Astrocyte (in vitro differentiated cells and primary cell): Measurements from ENCODE around the gene RANBP10. TPM values are rescaled to one million over a fixed set of nuclear protein-coding genes. Genes with fewer than 3 reads are reported as not detected.

Experiments used
- DNase-seq: peaks from one replicate; pipeline ENCODE4 v3.0.0-alpha.2; 2010; ENCODE audit warnings: low read depth
- FAIRE-seq: peaks from 2 replicates; lab custom pipeline; 2011; peaks lifted over from hg19 to GRCh38; lab: Jason Lieb, UNC
- H2AFZ ChIP-seq: 2 replicates; pipeline ENCODE4 v1.6.0; 2012; ENCODE audit warnings: low read depth, low read length, inconsistent platforms
- H3K27ac ChIP-seq: 2 replicates; pipeline ENCODE4 v1.5.1; 2011; ENCODE audit warnings: low read depth, low read length, inconsistent platforms
- H3K27me3 ChIP-seq: 2 replicates; pipeline ENCODE4 v1.6.0; 2011; ENCODE audit warnings: low read length, inconsistent platforms; ENCODE audit not compliant: insufficient read depth
- H3K36me3 ChIP-seq: 2 replicates; pipeline ENCODE4 v1.5.1; 2011; ENCODE audit warnings: low read length, inconsistent platforms; ENCODE audit not compliant: insufficient read depth
- H3K4me1 ChIP-seq: 2 replicates; pipeline ENCODE4 v1.5.1; 2011; ENCODE audit warnings: low read length, inconsistent platforms; ENCODE audit not compliant: insufficient read depth
- H3K4me2 ChIP-seq: 2 replicates; pipeline ENCODE4 v1.6.0; 2012; ENCODE audit warnings: low read length, inconsistent platforms
- H3K4me3 ChIP-seq: 2 replicates; pipeline ENCODE4 v1.5.1; 2011; ENCODE audit warnings: low read depth, mild to moderate bottlenecking, low read length, inconsistent platforms; ENCODE audit not compliant: insufficient read depth
- H3K79me2 ChIP-seq: 2 replicates; pipeline ENCODE4 v1.6.0; 2012; ENCODE audit warnings: mild to moderate bottlenecking, low read length, inconsistent platforms; ENCODE audit not compliant: insufficient read depth
- H3K9ac ChIP-seq: 2 replicates; pipeline ENCODE4 v1.6.0; 2012; ENCODE audit warnings: mild to moderate bottlenecking, low read length, inconsistent platforms
- H3K9me3 ChIP-seq: 2 replicates; pipeline ENCODE4 v1.5.1; 2012; ENCODE audit warnings: low read depth, mild to moderate bottlenecking, low read length, inconsistent platforms; ENCODE audit not compliant: insufficient read depth
- H4K20me1 ChIP-seq: 2 replicates; pipeline ENCODE4 v1.6.0; 2012; ENCODE audit warnings: low read length, inconsistent platforms; ENCODE audit not compliant: insufficient read depth
- H3K27ac Mint-ChIP-seq: one replicate; pipeline ENCODE4 v1.8.0; 2021; ENCODE audit warnings: mild to moderate bottlenecking, mixed read lengths; ENCODE audit not compliant: unreplicated experiment
- H3K27me3 Mint-ChIP-seq: one replicate; pipeline ENCODE4 v1.8.0; 2021; ENCODE audit warnings: low read depth, mixed read lengths; ENCODE audit not compliant: unreplicated experiment
- H3K36me3 Mint-ChIP-seq: one replicate; pipeline ENCODE4 v1.8.0; 2021; ENCODE audit warnings: low read depth, mixed read lengths; ENCODE audit not compliant: unreplicated experiment
- H3K4me1 Mint-ChIP-seq: one replicate; pipeline ENCODE4 v1.8.0; 2021; ENCODE audit warnings: low read depth, mixed read lengths; ENCODE audit not compliant: unreplicated experiment
- H3K4me3 Mint-ChIP-seq: one replicate; pipeline ENCODE4 v1.8.0; 2021; ENCODE audit warnings: mild to moderate bottlenecking, moderate library complexity, mixed read lengths; ENCODE audit not compliant: unreplicated experiment
- H3K9me3 Mint-ChIP-seq: one replicate; pipeline ENCODE4 v1.8.0; 2021; ENCODE audit warnings: mild to moderate bottlenecking, mixed read lengths; ENCODE audit not compliant: unreplicated experiment
- CTCF ChIP-seq: IDR thresholded peaks from 2 replicates; pipeline ENCODE4 v1.5.1; 2011; ENCODE audit warnings: low read depth, mild to moderate bottlenecking, inconsistent platforms, low read length, moderate library complexity; ENCODE audit not compliant: insufficient read depth
- EZH2 ChIP-seq: IDR thresholded peaks from 2 replicates; pipeline ENCODE4 v1.6.1; 2012; ENCODE audit warnings: mild to moderate bottlenecking, low read length, inconsistent platforms; ENCODE audit not compliant: insufficient read depth
- total RNA-seq: library from RNA; stranded (reverse); gene quantifications from 2 replicates; pipeline ENCODE4 v1.2.1, GENCODE V29; 2021

RANBP10 gene
- total RNA-seq, 1 donor from 2014 or later, result 14.2 TPM

GRCh38 chr16:67811899-67812298 lies 5.5 kb upstream of the RANBP10 start:
- Histone ChIP-seq H2AFZ (no peak overlapping the region), H3K36me3 (no peaks in the 10 kb centered on the region), H3K9me3 (no peaks in the 10 kb centered on the region), H3K27ac (no peak overlapping the region), H3K4me3 (no peak overlapping the region), H4K20me1 (no peaks in the 10 kb centered on the region), H3K4me2 (no peak overlapping the region), H3K4me1 (peaks cover 4% of the 10 kb centered on the region), H3K9ac (no peak overlapping the region), H3K79me2 (no peaks in the 10 kb centered on the region), H3K27me3 (no peaks in the 10 kb centered on the region)
- TF ChIP-seq EZH2 (no peak), CTCF (no peak)
- no peak overlapping the region for H3K27ac Mint-ChIP-seq
- no peaks in the 10 kb centered on the region for H3K36me3 Mint-ChIP-seq
- H3K4me1 Mint-ChIP-seq, result peaks cover 2% of the 10 kb centered on the region
- no peak for DNase-seq
- H3K4me3 Mint-ChIP-seq, result no peak overlapping the region
- no peaks in the 10 kb centered on the region for H3K9me3 Mint-ChIP-seq
- no peak for FAIRE-seq
- no peaks in the 10 kb centered on the region for H3K27me3 Mint-ChIP-seq

GRCh38 chr16:67807148-67807682 lies 855 bp upstream of the RANBP10 start:
- peaks cover 12% of the 10 kb centered on the region for H3K4me1 Mint-ChIP-seq
- peaks cover 14% of the 10 kb centered on the region for H3K36me3 Mint-ChIP-seq
- H3K27me3 Mint-ChIP-seq, result no peaks in the 10 kb centered on the region
- peak overlapping the region; percentile 97 for H3K4me3 ChIP-seq
- FAIRE-seq (no peak), DNase-seq (no peak)
- no peaks in the 10 kb centered on the region for H3K9me3 Mint-ChIP-seq
- peak overlapping the region; percentile 44 for H3K27ac Mint-ChIP-seq
- H4K20me1 ChIP-seq, result peaks cover 22% of the 10 kb centered on the region
- H3K9ac ChIP-seq, result peak overlapping the region; percentile 93
- H3K36me3 ChIP-seq, result peaks cover 7% of the 10 kb centered on the region
- no peaks in the 10 kb centered on the region for H3K27me3 ChIP-seq
- H3K4me1 ChIP-seq, result peaks cover 8% of the 10 kb centered on the region
- peak overlapping the region; percentile 95 for H3K4me3 Mint-ChIP-seq
- peak overlapping the region; percentile 98 for H2AFZ ChIP-seq
- H3K27ac ChIP-seq, result peak overlapping the region; percentile 70
- peak overlapping the region; percentile 97 for H3K4me2 ChIP-seq
- H3K79me2 ChIP-seq, result peaks cover 37% of the 10 kb centered on the region
- no peak for TF ChIP-seq CTCF
- TF ChIP-seq EZH2, result no peak
- no peaks in the 10 kb centered on the region for H3K9me3 ChIP-seq

GRCh38 chr16:67805718-67806427 lies 487 bp downstream of the RANBP10 start:
- H3K4me1 ChIP-seq, result peaks cover 8% of the 10 kb centered on the region
- H3K36me3 ChIP-seq, result peaks cover 7% of the 10 kb centered on the region
- H2AFZ ChIP-seq, result peak overlapping the region; percentile 80
- peak overlapping the region; percentile 73 for H3K27ac ChIP-seq
- FAIRE-seq (no peak), DNase-seq (no peak)
- no peaks in the 10 kb centered on the region for H3K27me3 ChIP-seq
- Mint-ChIP-seq H3K4me3 (peak overlapping the region; percentile 95), H3K9me3 (no peaks in the 10 kb centered on the region), H3K27ac (no peak overlapping the region), H3K4me1 (peaks cover 12% of the 10 kb centered on the region), H3K27me3 (no peaks in the 10 kb centered on the region), H3K36me3 (peaks cover 14% of the 10 kb centered on the region)
- H3K79me2 ChIP-seq, result peaks cover 50% of the 10 kb centered on the region
- H3K9me3 ChIP-seq, result no peaks in the 10 kb centered on the region
- H3K4me3 ChIP-seq, result peak overlapping the region; percentile 97
- H3K4me2 ChIP-seq, result peak overlapping the region; percentile 97
- H4K20me1 ChIP-seq, result peaks cover 36% of the 10 kb centered on the region
- TF ChIP-seq EZH2 (no peak), CTCF (no peak)
- peak overlapping the region; percentile 93 for H3K9ac ChIP-seq
